GM21825 (cell line): ENCODE results near the gene SLC6A16.

ENCODE experiments used
- ATAC-seq: cut with Tn5 transposase; IDR thresholded peaks from one replicate; pipeline ENCODE4 v1.9.1; 2021; ENCODE audit warnings: mild to moderate bottlenecking, moderate library complexity; ENCODE audit not compliant: unreplicated experiment

Gene SLC6A16

GRCh38 chr19:49347191-49347590 is 22.2 kb upstream of the SLC6A16 start:
- ATAC-seq, result no peak

- no peak for ATAC-seq
Measured at GRCh38 chr19:49344505-49345423, 19.8 kb upstream of the SLC6A16 start.

GRCh38 chr19:49343123-49343522 is 18.1 kb upstream of the SLC6A16 start:
- no peak for ATAC-seq

- no peak for ATAC-seq
Measured at GRCh38 chr19:49342291-49342721, 17.3 kb upstream of the SLC6A16 start.

GRCh38 chr19:49340865-49341718 is 16.1 kb upstream of the SLC6A16 start:
- no peak for ATAC-seq

GRCh38 chr19:49340069-49340864 is 15.3 kb upstream of the SLC6A16 start:
- ATAC-seq, result peak; percentile 60

GRCh38 chr19:49339301-49340068 is 14.5 kb upstream of the SLC6A16 start:
- no peak for ATAC-seq

- ATAC-seq, result no peak
Measured at GRCh38 chr19:49338691-49339300, 13.8 kb upstream of the SLC6A16 start.

- ATAC-seq, result no peak
Measured at GRCh38 chr19:49338023-49338677, 13.2 kb upstream of the SLC6A16 start.

GRCh38 chr19:49337267-49338022 is 12.5 kb upstream of the SLC6A16 start:
- ATAC-seq, result no peak

GRCh38 chr19:49336482-49337266 is 11.7 kb upstream of the SLC6A16 start:
- ATAC-seq, result no peak

- ATAC-seq, result no peak
Measured at GRCh38 chr19:49335784-49336481, 10.9 kb upstream of the SLC6A16 start.

GRCh38 chr19:49335071-49335783 is 10.2 kb upstream of the SLC6A16 start, which contains the start of gene CD37:
TSS of gene CD37 (plus strand) at chr19:49335406. CDS start at chr19:49335541, 135 bp downstream.
- no peak for ATAC-seq

- ATAC-seq, result peak; percentile 45
Measured at GRCh38 chr19:49333811-49334288, 8.9 kb upstream of the SLC6A16 start.

GRCh38 chr19:49333418-49333805 is 8.4 kb upstream of the SLC6A16 start:
- ATAC-seq, result no peak
